Left renal cortex interstitium (tissue), 4 donors: Measurements from ENCODE around the gene NCKAP5. TPM values are rescaled to one million over a fixed set of nuclear protein-coding genes. Genes with fewer than 3 reads are reported as not detected.

Experiments
- DNase-seq, 4 donors: peaks; one replicate each; pipeline ENCODE4 v3.0.0-alpha.2; 2013; ENCODE audit warnings: low read depth in 4 of 4, low spot score in 2 of 4, missing footprints in 1 of 4
- polyA plus RNA-seq, 4 donors: library from polyadenylated mRNA; unstranded; fragments of 120-200 nt; gene quantifications; one replicate each; pipeline ENCODE4 v1.2.1, GENCODE V29; 2013; ENCODE audit not compliant: insufficient read length in 4 of 4

The NCKAP5 gene
- polyA plus RNA-seq, 4 donors, result 5.9 to 8.1 (median 7.0) TPM

DNA sequence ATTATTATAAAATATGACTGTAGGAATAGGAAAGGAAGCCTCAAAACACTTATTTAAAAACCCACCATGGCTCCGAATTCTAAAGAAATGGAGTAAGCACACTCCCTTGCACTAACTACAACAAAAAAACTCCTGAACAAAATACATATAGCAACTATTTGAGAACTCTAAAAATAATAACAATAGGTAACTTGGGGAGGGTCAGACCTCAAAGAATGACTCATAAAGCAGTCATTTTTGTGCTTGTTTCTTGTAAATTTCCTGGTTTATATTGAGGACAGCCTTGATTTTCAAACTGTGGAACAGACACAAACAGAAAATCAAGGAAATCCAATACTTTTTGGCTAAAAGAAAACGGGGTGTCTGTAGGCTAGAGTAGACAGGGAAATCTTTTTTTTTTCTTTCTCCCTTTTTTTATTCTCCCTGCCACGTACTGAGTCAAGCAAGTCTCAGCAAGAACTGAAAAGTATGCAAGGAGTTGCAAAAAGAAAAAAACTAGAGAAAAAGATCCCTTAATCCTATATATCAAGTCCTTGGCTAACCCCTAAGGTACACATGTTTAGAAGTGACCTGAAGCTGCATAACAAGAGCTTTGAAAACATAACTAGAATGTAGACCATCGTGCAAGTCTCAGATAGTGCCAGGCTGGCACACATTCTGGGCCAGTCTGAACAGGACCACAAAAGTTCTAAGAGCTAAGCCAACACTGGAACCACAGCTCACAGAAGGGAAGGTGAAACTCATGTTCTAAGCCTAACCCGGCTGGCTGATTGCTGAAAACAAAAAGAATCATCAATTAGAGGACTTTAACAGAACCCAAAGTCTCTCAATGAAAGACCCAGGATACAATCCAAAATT is 495.2 kb downstream of the NCKAP5 start:
- no peak for DNase-seq

DNA sequence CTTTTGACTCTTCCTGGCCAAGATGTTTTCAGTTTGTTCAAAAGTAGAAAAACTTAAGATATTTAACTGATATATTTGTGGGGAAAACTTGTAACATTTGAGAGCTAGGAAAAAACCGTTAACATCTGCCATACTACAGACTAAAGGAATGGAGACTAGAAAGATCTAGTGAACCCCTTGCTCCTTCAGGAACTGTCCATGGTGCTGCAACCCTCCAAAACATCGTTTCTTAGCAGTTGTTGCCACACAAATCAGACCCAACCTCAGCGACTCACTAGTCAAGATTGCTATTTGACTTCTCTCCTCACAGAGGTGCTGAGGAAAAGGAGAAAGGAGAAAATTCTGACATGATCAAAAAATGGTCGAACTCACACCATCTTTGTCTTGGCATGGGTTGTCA is 504.5 kb downstream of the NCKAP5 start:
- DNase-seq, result peak; percentile 34 to 63 (median 40)

DNA sequence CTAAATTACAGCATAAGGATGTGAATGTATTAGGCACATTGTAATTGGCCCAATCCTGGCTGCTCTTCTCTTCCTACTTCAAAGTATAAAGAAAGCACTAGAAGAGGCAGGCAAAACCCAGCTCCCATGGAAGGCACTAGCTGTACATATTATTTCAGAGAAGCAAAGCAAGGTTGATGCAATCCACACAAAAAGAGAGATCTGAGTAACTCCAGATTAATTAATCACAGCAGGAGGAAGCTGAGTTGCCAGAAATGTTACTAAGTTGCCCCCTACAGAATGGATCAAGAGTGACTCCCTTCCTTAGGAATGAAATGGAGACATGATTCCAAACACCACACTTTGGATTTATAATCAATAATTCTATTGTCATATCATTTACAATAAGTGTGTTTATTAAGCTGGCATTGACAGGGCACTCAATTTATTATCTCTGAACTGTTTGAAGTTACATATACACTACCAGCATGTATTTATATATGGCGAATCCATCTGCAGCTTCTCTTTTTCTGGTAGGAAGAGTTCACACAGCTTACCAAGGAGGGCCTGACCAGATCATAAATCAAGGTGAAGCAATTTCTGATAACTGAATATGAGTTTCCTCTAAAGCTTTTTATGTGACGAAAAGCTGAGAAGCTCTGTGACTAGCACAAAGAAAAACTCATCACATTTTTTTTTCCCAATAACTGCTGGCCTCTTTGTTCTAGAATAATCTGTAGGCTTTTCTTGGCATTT is 505.2 kb downstream of the NCKAP5 start:
- no peak for DNase-seq

DNA sequence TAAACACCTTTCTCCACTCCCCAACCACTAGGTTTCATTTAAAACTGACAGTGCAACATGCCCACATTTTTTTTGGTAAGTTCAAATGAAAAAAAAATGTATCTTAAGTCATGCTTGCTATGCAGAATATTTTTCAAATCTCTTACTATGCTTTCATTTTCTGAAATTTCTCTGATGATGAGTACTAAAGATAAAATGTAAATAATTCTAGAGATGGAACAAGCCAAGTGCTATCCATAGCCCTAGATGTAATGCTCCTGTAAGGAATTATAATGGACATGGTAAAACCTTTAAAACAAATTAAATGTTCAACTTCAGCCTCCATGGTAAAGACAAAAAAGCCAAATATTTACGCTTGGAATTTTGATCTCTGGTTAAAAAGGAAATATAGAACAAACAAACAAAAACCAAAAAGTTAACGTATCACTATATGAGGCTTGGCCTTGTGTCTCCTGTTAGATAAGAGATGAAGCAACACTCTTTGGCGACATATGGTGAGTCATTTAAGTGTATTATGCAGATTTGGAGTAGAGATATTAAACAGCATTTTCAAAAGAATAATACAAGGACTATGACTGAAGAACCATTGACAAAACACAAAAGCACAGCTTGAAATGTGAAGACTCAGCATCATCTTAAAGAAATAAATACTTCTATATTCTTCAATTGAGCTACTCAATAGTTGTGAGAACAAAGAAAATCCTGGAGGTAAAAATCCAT is 506.2 kb downstream of the NCKAP5 start:
- DNase-seq, result no peak

DNA sequence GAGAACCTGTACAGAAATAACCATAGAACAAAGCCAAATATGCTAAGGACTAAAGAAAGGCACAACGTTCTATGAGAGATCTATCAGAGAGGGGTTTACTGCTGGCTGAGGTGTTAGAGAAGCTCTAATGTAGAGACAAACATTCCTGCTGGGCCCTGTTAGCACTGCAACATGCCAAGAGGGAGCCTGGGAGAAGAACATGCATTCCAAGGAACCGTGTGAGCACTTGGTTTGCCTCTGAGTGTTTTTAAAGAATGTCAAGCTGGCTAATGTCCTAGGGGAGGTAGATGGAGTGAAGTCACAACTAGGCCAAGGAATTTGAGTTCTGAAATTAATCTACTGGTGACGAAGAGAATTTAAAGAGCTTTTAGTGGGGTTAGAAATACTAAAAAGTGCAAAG is 514.0 kb downstream of the NCKAP5 start:
- no peak for DNase-seq

DNA sequence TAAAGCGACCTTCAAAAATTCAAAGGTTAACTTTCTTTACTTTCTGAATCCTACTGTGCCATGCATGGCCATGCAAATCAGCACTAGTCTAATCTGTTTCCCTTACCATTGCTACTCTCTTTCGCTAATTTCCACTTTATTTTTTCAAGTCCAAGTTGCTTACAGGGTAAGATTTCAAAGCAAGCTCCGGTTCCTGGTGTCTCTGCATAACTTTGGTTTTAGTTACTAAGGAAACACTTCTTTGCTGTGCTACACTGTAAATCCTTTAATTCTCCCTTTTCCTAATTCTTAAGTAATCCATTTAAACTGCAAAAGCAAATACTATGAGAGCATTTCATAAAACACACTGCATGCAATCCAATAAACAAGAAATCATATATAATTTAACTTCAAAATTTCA is 514.7 kb downstream of the NCKAP5 start:
- DNase-seq, result no peak

DNA sequence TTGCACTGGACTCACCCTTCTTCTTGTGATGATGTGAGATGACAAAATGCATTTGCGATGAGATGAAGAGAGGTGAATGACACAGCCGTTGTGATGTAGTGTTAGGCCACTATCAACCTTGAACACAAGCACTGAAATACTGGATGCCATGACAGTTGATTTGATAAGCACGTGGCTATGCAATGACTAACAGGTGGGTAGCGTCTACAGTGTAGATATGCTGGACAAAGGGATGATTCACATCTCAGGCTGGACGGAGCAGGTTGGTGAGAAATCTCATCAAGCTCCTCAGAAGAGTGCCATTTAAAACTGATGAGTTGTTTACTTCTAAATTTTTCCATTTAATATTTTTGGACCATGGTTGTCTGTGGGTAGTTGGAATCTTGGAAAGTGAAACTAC is 522.5 kb downstream of the NCKAP5 start:
- DNase-seq, result no peak

DNA sequence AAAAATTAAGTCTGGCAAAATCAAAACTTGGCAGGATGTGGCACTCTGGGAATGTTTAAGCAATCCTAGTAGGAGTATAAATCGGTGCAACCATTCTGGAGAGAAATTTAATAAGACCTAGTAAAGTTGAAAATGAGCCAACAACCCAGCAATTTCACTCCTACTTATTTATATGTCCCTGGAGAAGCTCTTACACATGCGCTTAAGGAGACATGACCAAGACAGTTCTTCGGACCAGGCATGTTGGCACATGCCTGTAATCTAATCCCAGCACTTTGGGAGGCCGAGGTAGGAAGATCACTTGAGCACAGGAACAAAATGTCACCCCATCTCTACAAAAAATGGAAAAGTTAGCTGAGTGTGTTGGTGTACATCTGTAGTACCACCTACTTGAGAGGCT is 523.7 kb downstream of the NCKAP5 start:
- no peak for DNase-seq

DNA sequence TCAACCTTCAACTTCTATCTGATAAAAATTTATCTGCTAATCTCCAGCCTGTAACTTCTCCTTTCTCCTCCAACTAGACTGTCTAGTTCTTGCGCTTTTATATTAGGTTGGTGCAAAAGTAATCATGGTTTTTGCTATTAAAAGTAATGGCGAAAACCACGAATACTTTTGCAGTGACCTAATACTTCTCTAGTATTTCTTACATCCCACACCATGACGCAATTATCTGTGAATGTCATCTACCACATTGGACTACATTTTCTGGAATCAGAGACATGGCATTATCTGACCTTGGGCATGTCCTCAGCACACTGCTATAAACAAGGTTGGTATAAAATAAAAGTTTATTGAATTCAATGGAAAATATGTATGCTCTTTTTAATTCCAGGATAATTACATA is 528.1 kb downstream of the NCKAP5 start:
- no peak for DNase-seq

DNA sequence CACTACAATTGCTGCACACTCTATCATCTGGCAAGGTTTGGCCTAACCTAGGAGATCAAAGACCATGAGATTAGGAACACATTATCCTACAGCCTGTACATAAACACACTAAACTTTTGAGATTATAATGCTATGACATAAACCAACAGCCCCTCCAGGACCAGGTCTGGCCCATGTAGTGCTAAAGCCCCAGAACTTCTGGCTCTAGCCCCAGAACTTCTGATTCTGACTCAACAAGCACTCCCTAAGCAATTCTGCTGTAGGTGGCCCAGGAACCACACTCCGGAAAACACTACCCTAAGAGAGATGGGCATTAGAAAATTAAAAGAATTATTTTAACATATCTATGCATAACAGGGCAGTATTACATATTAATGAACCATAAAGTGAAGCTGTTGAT is 528.7 kb downstream of the NCKAP5 start:
- DNase-seq, result no peak

DNA sequence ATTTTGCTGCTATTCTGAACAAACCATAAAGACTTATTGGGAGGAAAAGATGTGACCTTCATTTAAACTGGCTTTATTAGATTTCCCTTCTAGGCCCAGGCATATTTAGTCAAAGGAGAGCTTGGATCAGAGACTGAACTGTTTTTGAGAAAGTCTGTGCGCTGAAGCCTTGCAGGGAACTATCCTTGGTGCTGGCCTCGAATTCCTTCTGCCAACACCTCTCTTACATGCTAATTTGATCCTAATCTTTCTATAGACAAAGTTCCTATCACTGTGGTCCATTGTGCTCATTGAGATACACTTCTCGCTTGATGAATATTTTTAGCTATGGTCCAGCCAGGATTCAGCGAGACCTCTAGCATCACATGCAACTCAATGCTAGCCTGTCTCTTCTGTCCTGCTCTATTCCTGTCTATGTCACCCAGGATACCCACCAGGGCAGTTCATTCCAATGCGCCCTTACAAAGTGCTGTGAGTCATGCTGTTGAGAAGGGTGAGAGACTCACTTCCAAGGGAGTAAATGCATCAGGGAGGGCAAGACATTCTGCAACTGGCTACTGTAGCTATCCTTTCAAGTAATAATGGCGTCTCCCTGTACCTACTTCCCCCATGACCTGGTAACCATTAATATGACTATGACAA is 541.6 kb downstream of the NCKAP5 start:
- DNase-seq, result peak in 3 of 4 donors; percentile 2 to 15 (median 11)

DNA sequence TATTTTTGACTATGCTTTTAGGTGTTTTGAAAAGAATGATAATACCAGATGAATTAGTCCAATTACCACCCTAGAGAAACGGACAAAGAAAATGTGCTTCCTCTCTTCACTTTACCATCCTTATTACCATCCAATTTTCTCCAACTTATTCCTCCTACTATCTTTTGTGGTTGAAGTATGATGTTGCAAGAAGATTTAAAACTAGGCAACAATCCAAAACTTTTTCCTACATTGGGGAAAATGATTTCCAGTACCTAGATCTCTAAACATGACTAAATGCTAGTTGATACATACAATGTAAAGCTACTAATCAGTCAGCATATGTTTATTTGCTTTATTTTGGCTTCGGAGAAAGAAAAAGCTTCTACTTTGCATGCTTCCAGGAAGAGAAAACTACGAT is 543.3 kb downstream of the NCKAP5 start:
- DNase-seq, result no peak

DNA sequence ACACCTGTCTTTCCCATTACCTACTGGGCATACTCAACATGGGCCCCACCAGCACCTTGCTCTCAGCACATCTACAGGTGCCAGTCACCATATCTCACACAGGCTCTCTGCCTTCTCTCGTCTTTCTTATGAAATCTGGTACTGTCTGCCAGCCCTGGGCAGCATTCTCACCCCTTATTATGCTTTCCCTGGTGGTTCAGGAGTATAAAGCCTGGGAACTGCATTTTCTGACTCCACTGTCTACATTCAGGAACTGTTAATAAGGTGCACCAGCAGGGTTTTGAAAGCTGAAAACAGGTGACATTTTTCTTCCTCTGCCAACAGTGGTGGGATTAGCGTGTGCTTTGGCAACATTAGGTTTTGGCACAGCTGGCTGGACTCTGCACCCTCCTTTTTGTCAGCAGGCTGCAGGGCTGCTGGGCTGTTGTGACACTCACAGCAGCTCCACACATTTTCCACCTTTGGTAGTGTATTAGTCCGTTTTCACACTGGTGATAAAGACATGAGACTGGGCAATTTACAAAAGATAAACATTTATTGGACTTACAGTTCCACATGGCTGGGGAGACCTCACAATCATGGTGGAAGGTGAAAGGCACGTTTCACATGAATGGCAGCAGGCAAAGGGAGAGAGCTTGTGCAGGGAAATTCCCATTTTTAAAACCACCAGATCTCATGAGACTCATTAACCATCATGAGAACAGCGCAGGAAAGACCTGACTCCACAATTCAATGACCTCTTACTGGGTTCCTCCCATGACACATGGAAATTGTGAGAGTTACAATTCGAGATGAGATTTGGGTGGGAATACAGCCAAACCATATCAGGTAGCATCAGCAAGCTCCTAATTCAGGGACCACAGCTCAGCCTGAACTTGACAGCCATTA is 555.2 kb downstream of the NCKAP5 start:
- DNase-seq, result no peak

DNA sequence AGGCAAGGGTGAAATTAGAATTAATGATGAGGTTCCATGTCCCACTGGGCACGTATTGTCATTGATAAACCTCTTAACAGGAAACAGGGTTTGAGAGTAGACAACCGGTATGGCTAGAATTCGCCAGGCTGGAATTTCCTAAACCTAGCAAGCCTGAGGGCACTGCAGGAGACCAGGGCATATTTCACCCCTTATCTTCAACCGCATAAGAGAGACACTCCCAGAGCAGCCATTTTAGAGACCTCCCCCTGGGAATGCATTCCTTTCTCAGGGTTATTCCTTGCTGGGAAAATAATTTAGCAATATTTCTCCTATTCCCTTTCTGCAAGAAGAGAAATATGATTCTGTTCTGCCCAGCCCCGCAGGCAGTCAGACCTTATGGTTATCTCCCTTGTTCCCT is 563.6 kb downstream of the NCKAP5 start:
- no peak for DNase-seq

DNA sequence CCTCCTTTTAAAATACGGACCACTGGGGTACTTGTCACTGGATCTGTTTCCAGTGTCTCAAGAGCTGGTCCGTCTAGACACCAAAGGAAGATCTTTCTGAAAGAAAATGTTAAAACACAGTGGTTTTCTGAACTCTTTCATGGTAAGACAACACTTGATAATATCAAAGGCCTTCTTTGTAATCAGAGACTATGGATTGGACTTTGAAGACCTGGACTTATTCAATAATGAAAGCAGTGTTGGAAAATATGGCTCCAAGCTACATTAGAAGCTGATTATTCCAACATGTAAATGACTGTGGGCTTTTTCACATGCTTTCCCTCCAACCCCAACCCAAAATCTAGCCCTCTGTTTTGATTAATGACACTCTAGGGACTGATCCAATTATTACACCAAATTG is 568.8 kb downstream of the NCKAP5 start:
- no peak for DNase-seq

DNA sequence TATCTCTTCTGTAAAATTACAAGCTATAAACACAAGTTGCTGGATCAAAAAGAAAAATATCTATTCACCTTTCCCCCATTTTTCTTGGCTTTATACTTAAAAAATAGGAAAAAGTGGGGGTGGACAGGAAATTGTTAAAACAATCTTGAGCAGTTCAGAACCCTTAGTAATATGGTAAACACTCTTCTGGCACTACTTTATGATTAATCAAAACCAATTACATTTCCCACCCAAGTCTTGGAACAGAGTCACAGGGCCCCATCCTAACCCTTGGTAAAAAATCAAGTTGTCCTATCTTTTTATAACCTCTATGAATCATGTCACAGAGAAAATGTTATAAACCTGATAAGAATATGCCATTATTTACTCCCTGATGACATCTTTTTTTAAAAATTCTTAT is 570.0 kb downstream of the NCKAP5 start:
- no peak for DNase-seq

DNA sequence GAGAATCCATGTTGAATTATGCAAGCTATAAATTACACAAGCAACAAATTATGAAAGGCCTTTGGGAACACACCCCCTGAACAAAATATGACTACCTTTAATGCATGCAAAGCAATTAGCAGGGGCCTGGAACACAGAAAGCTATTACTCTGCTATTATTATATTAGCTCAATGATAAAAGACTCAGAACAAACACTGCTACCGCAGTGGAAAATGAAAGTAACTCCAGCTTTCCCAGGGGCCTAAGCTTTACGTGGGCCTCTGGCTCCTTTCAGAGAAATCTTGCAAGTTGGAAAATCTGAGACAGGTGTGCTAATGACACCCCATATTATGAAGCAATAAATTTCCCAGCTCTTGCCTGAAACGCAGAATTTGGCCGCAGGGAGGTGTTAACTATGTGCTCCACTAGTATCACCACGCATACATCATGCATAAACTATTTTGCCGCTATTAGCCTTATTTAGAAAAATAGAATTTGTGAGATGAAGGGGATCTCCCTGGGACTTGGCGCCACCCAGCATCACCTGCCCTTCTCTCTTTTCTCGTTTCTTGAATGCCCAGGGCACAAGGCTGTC is 576.7 kb downstream of the NCKAP5 start:
- DNase-seq, result no peak

DNA sequence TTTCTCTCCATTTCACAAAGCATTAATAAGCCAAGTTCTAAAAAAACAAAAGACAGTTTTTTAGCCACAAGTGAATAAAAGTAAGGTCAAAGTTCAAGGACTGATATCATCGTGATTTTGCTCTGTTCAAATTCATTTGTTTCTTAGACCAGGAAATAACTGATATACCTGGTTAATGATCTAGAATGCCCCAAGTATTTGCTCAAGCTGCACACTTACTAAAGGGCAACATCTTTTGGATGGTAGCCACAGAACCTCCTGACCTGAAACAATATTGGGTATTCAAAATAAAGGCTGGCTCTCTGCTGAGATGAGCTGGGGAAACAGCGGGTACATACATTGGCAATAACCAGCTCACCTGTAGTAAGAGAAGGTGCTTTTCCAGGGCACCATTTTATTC is 583.5 kb downstream of the NCKAP5 start:
- no peak for DNase-seq

DNA sequence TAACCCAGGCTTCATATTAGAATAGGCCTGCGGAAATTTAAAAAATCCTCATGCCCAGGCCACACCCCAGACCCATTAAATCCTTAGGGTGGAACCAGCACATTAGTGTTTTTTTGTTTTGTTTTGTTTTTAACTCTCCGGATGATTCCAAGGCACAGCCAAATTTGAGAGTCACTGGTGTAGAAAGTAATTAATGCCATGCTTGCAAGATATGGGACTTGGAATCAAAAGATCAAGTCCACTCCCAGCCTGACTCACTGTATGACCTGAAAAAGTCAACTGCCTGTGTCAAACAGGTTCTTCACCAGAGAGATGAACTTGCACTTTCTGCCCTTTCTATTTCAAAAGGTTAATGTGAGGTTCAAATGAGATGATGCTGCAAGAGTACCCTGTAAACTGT is 588.0 kb downstream of the NCKAP5 start:
- DNase-seq, result no peak
